ENCODE data around the gene TMEM215.

DNA sequence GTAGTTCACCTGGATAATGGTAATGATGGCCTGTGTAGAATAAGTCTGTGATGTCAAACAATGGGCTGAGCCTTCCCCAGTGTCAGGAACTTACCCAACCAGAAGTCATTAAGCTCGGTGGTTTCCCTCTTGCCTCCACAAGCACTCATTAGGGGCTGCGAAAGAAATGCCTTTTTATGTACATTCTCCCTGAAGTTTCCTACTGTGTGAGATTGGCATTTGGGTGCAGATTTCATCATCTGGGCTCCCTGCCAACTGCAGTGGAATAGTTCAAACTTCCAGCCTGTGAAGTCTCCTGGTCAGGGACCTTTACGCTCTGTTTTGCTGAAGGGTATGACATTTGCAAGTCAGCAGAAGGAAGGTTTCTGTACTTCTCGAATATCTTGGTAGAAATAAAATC, 41.6 kb upstream of the TMEM215 start:
- TF ChIP-seq ZNF274 (IDR thresholded peaks at IDR 0.05; ENCODE audit: borderline replicate concordance, extremely low read depth, low read length): no peak
- no peak for TF ChIP-seq POLR2AphosphoS5 (IDR thresholded peaks at IDR 0.05; ENCODE audit: low read depth, low read length)
- no peak for TF ChIP-seq RNF2 (IDR thresholded peaks at IDR 0.05; ENCODE audit: borderline replicate concordance, low read depth, low read length, missing control alignments, poor library complexity, severe bottlenecking)
- TF ChIP-seq POU5F1 (IDR thresholded peaks at IDR 0.05; ENCODE audit: low read depth, low read length): no peak
- TF ChIP-seq, protein P1, sequence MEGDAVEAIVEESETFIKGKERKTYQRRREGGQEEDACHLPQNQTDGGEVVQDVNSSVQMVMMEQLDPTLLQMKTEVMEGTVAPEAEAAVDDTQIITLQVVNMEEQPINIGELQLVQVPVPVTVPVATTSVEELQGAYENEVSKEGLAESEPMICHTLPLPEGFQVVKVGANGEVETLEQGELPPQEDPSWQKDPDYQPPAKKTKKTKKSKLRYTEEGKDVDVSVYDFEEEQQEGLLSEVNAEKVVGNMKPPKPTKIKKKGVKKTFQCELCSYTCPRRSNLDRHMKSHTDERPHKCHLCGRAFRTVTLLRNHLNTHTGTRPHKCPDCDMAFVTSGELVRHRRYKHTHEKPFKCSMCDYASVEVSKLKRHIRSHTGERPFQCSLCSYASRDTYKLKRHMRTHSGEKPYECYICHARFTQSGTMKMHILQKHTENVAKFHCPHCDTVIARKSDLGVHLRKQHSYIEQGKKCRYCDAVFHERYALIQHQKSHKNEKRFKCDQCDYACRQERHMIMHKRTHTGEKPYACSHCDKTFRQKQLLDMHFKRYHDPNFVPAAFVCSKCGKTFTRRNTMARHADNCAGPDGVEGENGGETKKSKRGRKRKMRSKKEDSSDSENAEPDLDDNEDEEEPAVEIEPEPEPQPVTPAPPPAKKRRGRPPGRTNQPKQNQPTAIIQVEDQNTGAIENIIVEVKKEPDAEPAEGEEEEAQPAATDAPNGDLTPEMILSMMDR (IDR thresholded peaks at IDR 0.05; ENCODE audit: control extremely low read depth in 1 of 3, insufficient read depth in 1 of 3, low read depth in 1 of 3, low read length in 3 of 3): no peak
- TF ChIP-seq KDM1A (IDR thresholded peaks at IDR 0.05; ENCODE audit: borderline replicate concordance, low read length): no peak
- TF ChIP-seq CHD2 (IDR thresholded peaks at IDR 0.05; ENCODE audit: low read length): no peak
- no peak for TF ChIP-seq SP4 (IDR thresholded peaks at IDR 0.05; ENCODE audit: low read length)

All from H1 (cell line).